Liver (tissue), 9 donors: ENCODE measurements around the gene XKR7. TPM values are rescaled to one million over a fixed set of nuclear protein-coding genes. Genes with fewer than 3 reads are reported as not detected.

Source experiments
- DNase-seq: peaks from one replicate; pipeline ENCODE4 v3.0.0-alpha.2; 2017; ENCODE audit warnings: low spot score
- H3K27ac ChIP-seq, 2 donors: one replicate each; pipeline ENCODE4 v1.7.0; 2013; ENCODE audit warnings: inconsistent platforms in 2 of 2, low read length in 2 of 2, control low read depth in 1 of 2, low read depth in 1 of 2, mild to moderate bottlenecking in 1 of 2
- H3K27me3 ChIP-seq, 4 donors: one replicate each; pipeline versions ENCODE4 v1.6.1 to v1.7.0; 2013; ENCODE audit warnings: low read length in 3 of 4, inconsistent platforms in 1 of 4, mild to moderate bottlenecking in 1 of 4, moderate library complexity in 1 of 4; ENCODE audit not compliant: control insufficient read depth in 4 of 4, insufficient read depth in 4 of 4
- H3K36me3 ChIP-seq, 4 donors: one replicate each; pipeline versions ENCODE4 v1.6.1 to v1.7.0; 2013; ENCODE audit warnings: low read length in 3 of 4, mild to moderate bottlenecking in 3 of 4, low read depth in 1 of 4, moderate library complexity in 1 of 4; ENCODE audit not compliant: control insufficient read depth in 4 of 4, insufficient read depth in 3 of 4
- H3K4me1 ChIP-seq, 4 donors: one replicate each; pipeline versions ENCODE4 v1.6.1 to v1.7.0; 2013; ENCODE audit warnings: low read length in 3 of 4, mild to moderate bottlenecking in 3 of 4, moderate library complexity in 1 of 4; ENCODE audit not compliant: control insufficient read depth in 4 of 4, insufficient read depth in 4 of 4
- H3K4me3 ChIP-seq, 3 donors: one replicate each; pipeline versions ENCODE4 v1.6.1 to v1.7.0; 2013; ENCODE audit warnings: low read length in 3 of 3, control low read depth in 1 of 3, low read depth in 1 of 3, mild to moderate bottlenecking in 1 of 3
- H3K9ac ChIP-seq, 2 donors: one replicate each; pipeline ENCODE4 v1.7.0; 2013; ENCODE audit warnings: low read length in 2 of 2, mild to moderate bottlenecking in 2 of 2, moderate library complexity in 2 of 2, control low read depth in 1 of 2, low read depth in 1 of 2
- H3K9me3 ChIP-seq, 4 donors: one replicate each; pipeline versions ENCODE4 v1.6.1 to v1.7.0; 2013; ENCODE audit warnings: low read length in 3 of 4; ENCODE audit not compliant: control insufficient read depth in 4 of 4
- EGR1 ChIP-seq, 2 donors: IDR thresholded peaks; 2 replicates each; pipeline ENCODE4 v1.6.1; 2016 to 2018; ENCODE audit warnings: antibody characterized with exemption in 2 of 2, low read depth in 2 of 2
- FOXA1 ChIP-seq: IDR thresholded peaks from 2 replicates; pipeline ENCODE4 v1.6.1; 2016; ENCODE audit warnings: antibody characterized with exemption
- FOXA2 ChIP-seq: IDR thresholded peaks from 2 replicates; pipeline ENCODE4 v1.6.1; 2016; ENCODE audit warnings: antibody characterized with exemption
- GABPA ChIP-seq, 2 donors: IDR thresholded peaks in 1 of 2; conservative IDR thresholded peaks in 1 of 2; 2 replicates each; pipeline ENCODE4 v1.6.1; 2016; ENCODE audit warnings: antibody characterized with exemption in 2 of 2, mild to moderate bottlenecking in 1 of 2, moderate library complexity in 1 of 2
- HNF4A ChIP-seq, 2 donors: conservative IDR thresholded peaks; 2 replicates each; pipeline ENCODE4 v1.6.1; 2016; ENCODE audit warnings: antibody characterized with exemption in 2 of 2, mild to moderate bottlenecking in 2 of 2
- HNF4G ChIP-seq: IDR thresholded peaks from 2 replicates; pipeline ENCODE4 v1.6.1; 2016; ENCODE audit warnings: antibody characterized with exemption
- JUND ChIP-seq, 2 donors: IDR thresholded peaks; 2 replicates each; pipeline ENCODE4 v1.6.1; 2016; ENCODE audit warnings: antibody characterized with exemption in 2 of 2
- NR2F2 ChIP-seq: IDR thresholded peaks from 2 replicates; pipeline ENCODE4 v1.6.1; 2016; ENCODE audit warnings: antibody characterized with exemption
- RAD21 ChIP-seq, 2 donors: IDR thresholded peaks; 2 replicates each; pipeline ENCODE4 v1.6.1; 2016; ENCODE audit warnings: antibody characterized with exemption in 2 of 2, mild to moderate bottlenecking in 2 of 2
- RXRA ChIP-seq, 2 donors: IDR thresholded peaks; 2 replicates each; pipeline ENCODE4 v1.6.1; 2017 to 2018; ENCODE audit warnings: antibody characterized with exemption in 2 of 2, mild to moderate bottlenecking in 1 of 2
- TAF1 ChIP-seq: conservative IDR thresholded peaks from 2 replicates; pipeline ENCODE4 v1.6.1; 2016; ENCODE audit warnings: antibody characterized with exemption, mild to moderate bottlenecking
- YY1 ChIP-seq: IDR thresholded peaks from 2 replicates; pipeline ENCODE4 v1.6.1; 2016; ENCODE audit warnings: antibody characterized with exemption, mild to moderate bottlenecking
- WGBS: extraction: QIAGEN DNeasy Blood & Tissue Kit; methylation state at CpG from one replicate; pipeline ENCODE4 v1.1.7; 2013; 5-methylcytosine and 5-hydroxymethylcytosine counted together
- polyA plus RNA-seq, 2 donors: library from polyadenylated mRNA; stranded (reverse) in 1 of 2; unstranded in 1 of 2; fragments of 200-250 nt in 1 of 2; fragments of >200 nt in 1 of 2; fragmentation: Nextera tagmentation in 1 of 2; extraction: Ambion mirVana in 1 of 2; gene quantifications; one replicate each; pipeline versions ENCODE4 v1.2.1 to v1.2.3, GENCODE V29; 2013 to 2015
- total RNA-seq, 2 donors: library from RNA; depleted of rRNA; stranded (reverse); fragments of >200 nt; gene quantifications; one replicate each; pipeline ENCODE4 v1.2.3, GENCODE V29; 2014
- TF ChIP-seq, protein P1 (sequence below): IDR thresholded peaks from 2 replicates; pipeline ENCODE4 v1.6.1; 2016; ENCODE audit warnings: antibody characterized with exemption
- TF ChIP-seq, protein P2 (sequence below): fragments of 150-350 bp; IDR thresholded peaks from 2 replicates; pipeline ENCODE4 v1.5.1; 2017; ENCODE audit warnings: improper control_type of control experiment, low read depth, low read length; ENCODE audit not compliant: missing input control
- TF ChIP-seq, protein P3 (sequence below): IDR thresholded peaks from 2 replicates; pipeline ENCODE4 v1.6.1; 2016; ENCODE audit warnings: antibody characterized with exemption
- donor health status: healthy.
- donor health status: healthy.
- donor health status: healthy.
- donor health status: healthy.
- donor health status: healthy.

Gene XKR7
- total and polyA plus RNA-seq, 4 donors = under 0.01 to 0.05 TPM; not detected in 2

DNA sequence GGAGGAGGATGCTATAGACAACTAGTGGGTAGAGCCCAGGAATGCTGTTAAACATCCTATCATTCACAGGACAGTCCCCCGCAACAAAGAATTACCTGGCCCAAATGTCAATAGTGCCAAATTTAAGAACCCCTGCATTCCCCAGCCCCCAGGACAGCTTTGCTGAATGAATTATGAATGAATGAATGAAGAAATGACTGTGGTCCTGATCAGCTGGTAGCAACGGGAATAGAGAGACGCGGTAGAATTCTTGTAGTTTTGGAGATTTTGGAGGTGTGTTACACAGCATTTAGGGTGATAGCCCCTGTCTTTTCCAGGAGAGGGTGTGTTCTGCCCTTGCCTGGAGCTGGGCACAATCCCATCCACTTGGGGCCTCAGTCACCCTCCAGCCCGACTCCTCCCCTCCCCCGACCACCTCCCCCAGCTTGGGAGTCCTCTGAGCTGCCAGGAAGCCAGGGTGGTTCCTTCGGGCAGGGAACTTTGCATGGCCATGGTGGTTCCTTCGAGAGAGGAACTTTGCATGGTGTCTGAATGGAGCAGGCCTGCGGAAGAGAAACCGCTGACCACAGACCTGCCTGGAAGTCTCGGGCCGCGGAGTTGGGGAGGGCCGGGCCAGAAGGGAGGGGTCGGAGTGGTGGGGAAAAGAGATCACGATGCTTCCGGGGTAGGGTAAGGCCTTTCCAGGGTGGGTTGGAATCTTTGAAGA, 83.1 kb downstream of the XKR7 start:
- H3K4me3 ChIP-seq = no peak overlapping the region
- H3K27me3 ChIP-seq = peaks cover 0 to 9% (median 2%) of the 10 kb centered on the region in 4 donors
- H3K4me1 ChIP-seq = peaks cover 0 to 6% (median 2%) of the 10 kb centered on the region in 4 donors
- DNase-seq = no peak
- no peaks in the 10 kb centered on the region for H3K9me3 ChIP-seq
- no peaks in the 10 kb centered on the region for H3K36me3 ChIP-seq
- H3K9ac ChIP-seq = no peak overlapping the region
- H3K27ac ChIP-seq = peak overlapping the region in 1 of 2 donors; percentile 72
- TF ChIP-seq RXRA (IDR thresholded peaks at IDR 0.05) = no peak
- TF ChIP-seq JUND (IDR thresholded peaks at IDR 0.05) = no peak
- no peak for TF ChIP-seq FOXA1
- no peak for TF ChIP-seq RAD21 (IDR thresholded peaks at IDR 0.05)
- TF ChIP-seq, protein P1, sequence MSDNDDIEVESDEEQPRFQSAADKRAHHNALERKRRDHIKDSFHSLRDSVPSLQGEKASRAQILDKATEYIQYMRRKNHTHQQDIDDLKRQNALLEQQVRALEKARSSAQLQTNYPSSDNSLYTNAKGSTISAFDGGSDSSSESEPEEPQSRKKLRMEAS = no peak
- WGBS = 17% methylated on average over 17 of the region's 17 CpGs

DNA sequence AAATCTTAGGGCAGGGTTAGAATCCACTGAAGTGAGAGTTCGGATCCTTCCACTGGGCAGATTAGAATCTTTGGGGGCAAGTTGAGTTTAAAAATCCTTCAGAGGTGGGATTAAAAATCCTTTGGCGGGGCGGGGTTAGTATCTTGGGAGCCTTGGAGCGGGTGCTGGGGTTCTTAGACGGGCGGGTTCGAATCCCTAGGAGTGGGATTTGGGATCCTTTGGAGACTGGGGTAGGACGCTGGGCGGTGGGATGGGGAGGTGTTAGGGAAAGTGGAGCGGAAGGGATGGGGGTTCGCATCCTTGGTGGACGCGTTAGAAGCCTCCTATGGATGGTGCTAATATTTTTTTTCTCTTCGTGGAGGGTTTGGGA, 83.8 kb downstream of the XKR7 start:
- H3K9me3 ChIP-seq = no peaks in the 10 kb centered on the region
- 16% methylated on average over 14 of the region's 14 CpGs for WGBS
- H3K9ac ChIP-seq = no peak overlapping the region
- peaks cover 0 to 9% (median 2%) of the 10 kb centered on the region in 4 donors for H3K27me3 ChIP-seq
- H3K27ac ChIP-seq = peak overlapping the region; percentile 63 to 72
- peak overlapping the region in 1 of 3 donors; percentile 44 for H3K4me3 ChIP-seq
- H3K36me3 ChIP-seq = no peaks in the 10 kb centered on the region
- no peak for DNase-seq
- H3K4me1 ChIP-seq = peaks cover 0 to 6% (median 2%) of the 10 kb centered on the region in 4 donors
- TF ChIP-seq RXRA (IDR thresholded peaks at IDR 0.05) = no peak
- no peak for TF ChIP-seq RAD21 (IDR thresholded peaks at IDR 0.05)
- TF ChIP-seq HNF4A (conservative IDR thresholded peaks at IDR 0.05) = no peak
- no peak for TF ChIP-seq FOXA1
- TF ChIP-seq EGR1 (IDR thresholded peaks at IDR 0.05; ENCODE audit: low read depth in 2 of 2) = no peak
- no peak for TF ChIP-seq HNF4G
- TF ChIP-seq, protein P2, sequence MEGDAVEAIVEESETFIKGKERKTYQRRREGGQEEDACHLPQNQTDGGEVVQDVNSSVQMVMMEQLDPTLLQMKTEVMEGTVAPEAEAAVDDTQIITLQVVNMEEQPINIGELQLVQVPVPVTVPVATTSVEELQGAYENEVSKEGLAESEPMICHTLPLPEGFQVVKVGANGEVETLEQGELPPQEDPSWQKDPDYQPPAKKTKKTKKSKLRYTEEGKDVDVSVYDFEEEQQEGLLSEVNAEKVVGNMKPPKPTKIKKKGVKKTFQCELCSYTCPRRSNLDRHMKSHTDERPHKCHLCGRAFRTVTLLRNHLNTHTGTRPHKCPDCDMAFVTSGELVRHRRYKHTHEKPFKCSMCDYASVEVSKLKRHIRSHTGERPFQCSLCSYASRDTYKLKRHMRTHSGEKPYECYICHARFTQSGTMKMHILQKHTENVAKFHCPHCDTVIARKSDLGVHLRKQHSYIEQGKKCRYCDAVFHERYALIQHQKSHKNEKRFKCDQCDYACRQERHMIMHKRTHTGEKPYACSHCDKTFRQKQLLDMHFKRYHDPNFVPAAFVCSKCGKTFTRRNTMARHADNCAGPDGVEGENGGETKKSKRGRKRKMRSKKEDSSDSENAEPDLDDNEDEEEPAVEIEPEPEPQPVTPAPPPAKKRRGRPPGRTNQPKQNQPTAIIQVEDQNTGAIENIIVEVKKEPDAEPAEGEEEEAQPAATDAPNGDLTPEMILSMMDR = no peak
- no peak for TF ChIP-seq JUND (IDR thresholded peaks at IDR 0.05)
- no peak for TF ChIP-seq YY1
- TF ChIP-seq NR2F2 = no peak
- TF ChIP-seq, protein P1 = no peak

GRCh38 chr20:32052090-32052777, 84.3 kb downstream of the XKR7 start, which contains the start of gene HCK:
HCK (plus strand) TSS chr20:32052242.
- Histone ChIP-seq H3K36me3 (no peaks in the 10 kb centered on the region), H3K9me3 (no peaks in the 10 kb centered on the region), H3K4me1 (peaks cover 0 to 6% (median 2%) of the 10 kb centered on the region in 4 donors), H3K27me3 (peaks cover 0 to 9% (median 2%) of the 10 kb centered on the region in 4 donors), H3K27ac (peak within 1 kb of the TSS; percentile 63 to 75), H3K9ac (no peak within 1 kb of the TSS), H3K4me3 (peak within 1 kb of the TSS in 1 of 3 donors; percentile 44)
- DNase-seq = no peak
- TF ChIP-seq, protein P3, sequence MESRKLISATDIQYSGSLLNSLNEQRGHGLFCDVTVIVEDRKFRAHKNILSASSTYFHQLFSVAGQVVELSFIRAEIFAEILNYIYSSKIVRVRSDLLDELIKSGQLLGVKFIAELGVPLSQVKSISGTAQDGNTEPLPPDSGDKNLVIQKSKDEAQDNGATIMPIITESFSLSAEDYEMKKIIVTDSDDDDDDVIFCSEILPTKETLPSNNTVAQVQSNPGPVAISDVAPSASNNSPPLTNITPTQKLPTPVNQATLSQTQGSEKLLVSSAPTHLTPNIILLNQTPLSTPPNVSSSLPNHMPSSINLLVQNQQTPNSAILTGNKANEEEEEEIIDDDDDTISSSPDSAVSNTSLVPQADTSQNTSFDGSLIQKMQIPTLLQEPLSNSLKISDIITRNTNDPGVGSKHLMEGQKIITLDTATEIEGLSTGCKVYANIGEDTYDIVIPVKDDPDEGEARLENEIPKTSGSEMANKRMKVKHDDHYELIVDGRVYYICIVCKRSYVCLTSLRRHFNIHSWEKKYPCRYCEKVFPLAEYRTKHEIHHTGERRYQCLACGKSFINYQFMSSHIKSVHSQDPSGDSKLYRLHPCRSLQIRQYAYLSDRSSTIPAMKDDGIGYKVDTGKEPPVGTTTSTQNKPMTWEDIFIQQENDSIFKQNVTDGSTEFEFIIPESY = no peak
- no peak for TF ChIP-seq RAD21 (IDR thresholded peaks at IDR 0.05)
- no peak for TF ChIP-seq RXRA (IDR thresholded peaks at IDR 0.05)
- no peak for TF ChIP-seq HNF4A (conservative IDR thresholded peaks at IDR 0.05)
- no peak for TF ChIP-seq FOXA2
- TF ChIP-seq, protein P2 = no peak
- TF ChIP-seq FOXA1 = no peak
- no peak for TF ChIP-seq JUND (IDR thresholded peaks at IDR 0.05)
- TF ChIP-seq, protein P1 = no peak
- no peak for TF ChIP-seq YY1
- TF ChIP-seq TAF1 = no peak
- no peak for TF ChIP-seq GABPA (IDR thresholded peaks at IDR 0.05 in 1 of 2, conservative IDR thresholded peaks at IDR 0.05 in 1 of 2)
- WGBS = 3% methylated on average over 58 of the region's 58 CpGs
